ENCODE results near the gene ROR2.

DNA sequence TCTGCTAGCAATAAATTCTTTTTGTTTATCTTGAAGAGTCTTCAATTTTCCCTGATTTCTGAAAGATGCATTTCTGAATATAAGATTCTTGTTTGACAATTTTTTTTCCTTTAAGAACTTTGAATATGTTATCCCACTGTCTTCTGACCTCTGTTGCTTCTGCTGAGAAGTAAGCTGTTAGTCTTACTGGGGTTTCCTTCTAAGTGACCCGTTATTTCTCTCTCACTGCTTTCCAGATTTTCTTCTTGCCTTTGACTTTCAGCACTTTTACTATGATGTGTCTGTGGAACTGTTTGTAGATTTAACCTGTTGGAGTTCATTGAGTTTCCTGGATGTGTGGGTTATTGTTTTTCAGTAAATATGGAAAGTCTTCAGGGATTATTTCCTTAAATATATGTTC, 321.1 kb downstream of the ROR2 start:
- TF ChIP-seq EZH2 (IDR thresholded peaks at IDR 0.05; ENCODE audit: borderline replicate concordance, low read length), result no peak
- TF ChIP-seq, protein P1, sequence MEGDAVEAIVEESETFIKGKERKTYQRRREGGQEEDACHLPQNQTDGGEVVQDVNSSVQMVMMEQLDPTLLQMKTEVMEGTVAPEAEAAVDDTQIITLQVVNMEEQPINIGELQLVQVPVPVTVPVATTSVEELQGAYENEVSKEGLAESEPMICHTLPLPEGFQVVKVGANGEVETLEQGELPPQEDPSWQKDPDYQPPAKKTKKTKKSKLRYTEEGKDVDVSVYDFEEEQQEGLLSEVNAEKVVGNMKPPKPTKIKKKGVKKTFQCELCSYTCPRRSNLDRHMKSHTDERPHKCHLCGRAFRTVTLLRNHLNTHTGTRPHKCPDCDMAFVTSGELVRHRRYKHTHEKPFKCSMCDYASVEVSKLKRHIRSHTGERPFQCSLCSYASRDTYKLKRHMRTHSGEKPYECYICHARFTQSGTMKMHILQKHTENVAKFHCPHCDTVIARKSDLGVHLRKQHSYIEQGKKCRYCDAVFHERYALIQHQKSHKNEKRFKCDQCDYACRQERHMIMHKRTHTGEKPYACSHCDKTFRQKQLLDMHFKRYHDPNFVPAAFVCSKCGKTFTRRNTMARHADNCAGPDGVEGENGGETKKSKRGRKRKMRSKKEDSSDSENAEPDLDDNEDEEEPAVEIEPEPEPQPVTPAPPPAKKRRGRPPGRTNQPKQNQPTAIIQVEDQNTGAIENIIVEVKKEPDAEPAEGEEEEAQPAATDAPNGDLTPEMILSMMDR (conservative IDR thresholded peaks at IDR 0.05 in 1 of 2, IDR thresholded peaks at IDR 0.05 in 1 of 2; ENCODE audit: extremely low read depth in 1 of 2, insufficient read depth in 1 of 2, low read depth in 1 of 2, low read length in 2 of 2), result no peak

All from mammary epithelial cell (primary cell).